K562 (cell line): ENCODE data around the gene KRT77. TPM values are rescaled to one million over a fixed set of nuclear protein-coding genes. Genes with fewer than 3 reads are reported as not detected.

Experiments
- ATAC-seq: fragments of 200-7000 bp; cut with Tn5 transposase; 3 replicates; pipeline ENCODE4 v1.9.1; 2020; ENCODE audit warnings: moderate library complexity
- BruUV-seq: library from RNA; stranded (reverse); fragments of 400-500 nt; replicated peaks from 2 replicates; lab custom pipeline; 2021; lab: Mats Ljungman, UMichigan
- CTCF ChIA-PET: fragments of 300-600 bp; formaldehyde crosslinking; extraction: SDS; loops from one replicate; lab custom pipeline; 2021; ENCODE audit warnings: low intra/inter-chr PET ratio; lab: Yijun Ruan, JAX
- POLR2A ChIA-PET: fragments of 300-600, 350-650 bp; sonication (Branson Sonifier 250); formaldehyde crosslinking; extraction: SDS; loops from one replicate; lab custom pipeline; 2021; ENCODE audit warnings: antibody characterized with exemption, inconsistent platforms; lab: Yijun Ruan, JAX
- DNase-seq, 4 experiments: peaks; one replicate each; pipeline versions ENCODE4 v3.0.0 to v3.0.0-alpha.2; 2011 to 2018; ENCODE audit warnings: low spot score in 3 of 4, mixed read lengths in 3 of 4; ENCODE audit errors: extremely low read depth in 1 of 4
- FAIRE-seq: peaks from 2 replicates; lab custom pipeline; 2011; peaks lifted over from hg19 to GRCh38; lab: Jason Lieb, UNC
- H2AFZ ChIP-seq: 2 replicates; pipeline ENCODE4 v1.6.0; 2011; ENCODE audit warnings: low read depth, low read length, control low read depth, inconsistent platforms
- H3K27ac ChIP-seq: fragments of 200-600 bp; 3 replicates; pipeline ENCODE4 v1.8.0; 2011; ENCODE audit warnings: low read depth, mild to moderate bottlenecking, control low read depth, inconsistent platforms, low read length, moderate library complexity, mixed read lengths; ENCODE audit errors: extremely low read depth
- H3K27me3 ChIP-seq, 2 experiments: fragments of 300-600 bp in 1 of 2; 2 replicates in 1 of 2; 3 replicates in 1 of 2; pipeline versions ENCODE4 v1.6.0 to v1.8.0; 2011; ENCODE audit warnings: inconsistent platforms in 2 of 2, low read length in 2 of 2, mild to moderate bottlenecking in 1 of 2, mixed read lengths in 1 of 2, moderate library complexity in 1 of 2; ENCODE audit not compliant: control insufficient read depth in 2 of 2, insufficient read depth in 2 of 2
- H3K36me3 ChIP-seq: fragments of 300-600 bp; 3 replicates; pipeline ENCODE4 v1.8.0; 2011; ENCODE audit warnings: mild to moderate bottlenecking, low read length, inconsistent platforms; ENCODE audit not compliant: control insufficient read depth, insufficient read depth
- H3K4me1 ChIP-seq, 2 experiments: fragments of 200-600 bp in 1 of 2; replicated peaks in 1 of 2; 2 replicates in 1 of 2; 3 replicates in 1 of 2; pipeline versions ENCODE4 v1.5.1 to v1.8.0; 2011; ENCODE audit warnings: inconsistent platforms in 2 of 2, low read length in 2 of 2, mild to moderate bottlenecking in 1 of 2, mixed read lengths in 1 of 2, moderate library complexity in 1 of 2; ENCODE audit not compliant: control insufficient read depth in 2 of 2, insufficient read depth in 2 of 2
- H3K4me2 ChIP-seq: 2 replicates; pipeline ENCODE4 v1.6.1; 2011; ENCODE audit warnings: low read length, control low read depth, inconsistent platforms, mixed read lengths; ENCODE audit not compliant: insufficient read depth
- H3K4me3 ChIP-seq: fragments of 200-600 bp; sonication (generic), shearing (Covaris generic); 2 replicates; pipeline ENCODE4 v1.5.1; 2016; ENCODE audit warnings: control low read depth, inconsistent platforms
- H3K79me2 ChIP-seq: fragments of 200-600 bp; 3 replicates; pipeline ENCODE4 v1.8.0; 2011; ENCODE audit warnings: low read length, inconsistent platforms; ENCODE audit not compliant: control insufficient read depth, insufficient read depth
- H3K9ac ChIP-seq, 2 experiments: 2 replicates each; pipeline versions ENCODE4 v1.6.0 to v1.6.1; 2011; ENCODE audit warnings: low read depth in 2 of 2, low read length in 2 of 2, control low read depth in 1 of 2, inconsistent platforms in 1 of 2, mild to moderate bottlenecking in 1 of 2, mixed read lengths in 1 of 2; ENCODE audit not compliant: insufficient read depth in 1 of 2
- H3K9me1 ChIP-seq: one replicate; pipeline ENCODE4 v1.6.0; 2011; ENCODE audit warnings: inconsistent platforms, mild to moderate bottlenecking, low read length, moderate library complexity; ENCODE audit not compliant: control insufficient read depth, insufficient read depth
- H3K9me3 ChIP-seq: replicated peaks from 2 replicates; pipeline ENCODE4 v1.5.1; 2011; ENCODE audit warnings: low read depth, low read length, inconsistent platforms; ENCODE audit not compliant: control insufficient read depth, insufficient read depth
- H4K20me1 ChIP-seq: replicated peaks from 2 replicates; pipeline ENCODE4 v1.6.1; 2011; ENCODE audit warnings: low read length, inconsistent platforms, mixed read lengths; ENCODE audit not compliant: control insufficient read depth, insufficient read depth
- ESRRA ChIP-seq: fragments of 450-650 bp; IDR thresholded peaks from 2 replicates; pipeline ENCODE4 v1.6.1; 2014; ENCODE audit warnings: low read depth, mild to moderate bottlenecking, moderate library complexity, borderline replicate concordance
- FOSL1 ChIP-seq: fragments of 200-800 bp; sonication (Bioruptor generic); conservative IDR thresholded peaks from 2 replicates; pipeline ENCODE4 v1.6.1; 2016; ENCODE audit warnings: missing genetic modification characterization, missing compliant biosample characterization
- MEIS2 ChIP-seq: fragments of 450-650 bp; IDR thresholded peaks from 2 replicates; pipeline ENCODE4 v1.6.1; 2014; ENCODE audit warnings: mild to moderate bottlenecking; ENCODE audit not compliant: partially characterized antibody
- SOX6 ChIP-seq: fragments of 450-650 bp; IDR thresholded peaks from 2 replicates; pipeline ENCODE4 v1.6.1; 2014; ENCODE audit warnings: mild to moderate bottlenecking
- ZFP1 ChIP-seq: fragments of 450-650 bp; formaldehyde crosslinking; IDR thresholded peaks from 2 replicates; pipeline ENCODE4 v1.4.0; 2020; ENCODE audit warnings: mild to moderate bottlenecking, mixed read lengths
- WGBS: fragments of 100-300 bp; shearing (Covaris generic); methylation state at CpG from one replicate; pipeline ENCODE4 v1.1.6; 2016; ENCODE audit warnings: low coverage, mixed read lengths; ENCODE audit not compliant: insufficient coverage; ENCODE audit errors: missing lambda C conversion rate; 5-methylcytosine and 5-hydroxymethylcytosine counted together
- in situ Hi-C: fragments of 300-500 bp; cut with MboI; formaldehyde crosslinking; loops from 4 replicates; pipeline ENCODE4 v1.15.0; 2018; ENCODE audit warnings: inconsistent platforms, mixed read lengths
- intact Hi-C: fragments of 100-400 bp; cut with micrococcal nuclease; formaldehyde crosslinking; loops from 2 replicates; pipeline ENCODE4 v1.14.2; 2022
- polyA plus RNA-seq, 8 experiments: library from polyadenylated mRNA; depleted of rRNA in 4 of 8; stranded (reverse) in 5 of 8; unstranded in 3 of 8; fragments of >200 nt; fragmentation: Nextera tagmentation in 2 of 8; fragmentation: Illumina TruSeq in 1 of 8; extraction: Ambion mirVana in 2 of 8; extraction: Trizol in 1 of 8; gene quantifications; 2 replicates each; pipeline versions ENCODE4 v1.2.1 to v1.2.3, GENCODE V29; 2011 to 2014; ENCODE audit warnings: inconsistent platforms in 1 of 8, missing spikeins in 1 of 8
- total RNA-seq, 7 experiments: library from RNA; depleted of rRNA in 6 of 7; stranded (reverse); fragments of >200 nt in 6 of 7; fragmentation: Illumina TruSeq in 2 of 7; extraction: Trizol in 2 of 7; gene quantifications; 2 replicates each; pipeline versions ENCODE4 v1.2.1 to v1.2.3, GENCODE V29; 2011 to 2021; ENCODE audit warnings: low replicate concordance in 1 of 7
- TF ChIP-seq, protein P1 (sequence below), 2 experiments: IDR thresholded peaks in 1 of 2; conservative IDR thresholded peaks in 1 of 2; 2 replicates each; pipeline ENCODE4 v1.6.1; 2016; ENCODE audit warnings: low read depth in 2 of 2, mild to moderate bottlenecking in 1 of 2, missing compliant biosample characterization in 1 of 2, missing genetic modification characterization in 1 of 2, moderate library complexity in 1 of 2

Gene KRT77
- total and polyA plus RNA-seq, 9 of the 15 experiments (the other 6 are each of a cell fraction or from before 2014, with no cell fraction given), result not detected

DNA sequence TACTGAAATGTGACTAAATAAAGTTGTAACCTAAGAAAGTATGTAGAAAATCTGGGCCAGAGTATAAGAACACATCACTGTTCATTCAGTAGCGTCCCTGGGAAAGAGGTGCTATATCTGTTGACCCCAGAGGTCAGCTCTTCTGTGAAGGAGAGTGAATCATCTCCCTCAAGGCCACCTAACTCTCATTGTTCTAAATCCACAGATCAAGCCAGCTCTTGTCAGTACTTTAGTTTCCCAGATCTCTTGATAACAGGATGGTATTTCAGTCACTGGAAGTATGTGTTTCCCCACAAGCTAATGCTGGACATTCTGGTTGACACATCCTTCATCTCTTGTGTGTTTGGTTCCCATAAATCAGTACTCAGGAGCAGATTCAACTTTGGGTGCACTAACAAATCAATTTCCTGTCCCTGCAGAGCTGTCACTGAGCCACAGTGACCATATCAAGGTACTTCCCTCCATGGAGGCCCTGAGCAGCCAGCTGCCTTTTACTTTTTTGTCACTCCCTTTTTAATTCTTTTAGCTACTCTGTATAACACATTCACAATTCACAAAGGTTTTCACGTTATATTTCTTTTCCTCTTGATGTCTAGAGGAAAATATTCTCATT, 30.9 kb downstream of the KRT77 start:
- Histone ChIP-seq H3K79me2 (no peaks in the 10 kb centered on the region), H4K20me1 (no peaks in the 10 kb centered on the region), H3K9me3 (no peaks in the 10 kb centered on the region), H3K9me1 (no peaks in the 10 kb centered on the region), H3K4me1 (peaks cover 0 to 6% of the 10 kb centered on the region in 2 experiments; a peak in 1 of 5 replicates), H3K36me3 (no peaks in the 10 kb centered on the region), H3K4me2 (no peak overlapping the region), H3K27me3 (peaks cover 0 to 7% of the 10 kb centered on the region in 2 experiments; a peak in 2 of 5 replicates), H3K4me3 (no peak overlapping the region), H3K27ac (no peak overlapping the region), H3K9ac (no peak overlapping the region), H2AFZ (no peak overlapping the region)
- no TSS peak for BruUV-seq
- FAIRE-seq (peak; percentile 40), DNase-seq (no peak), ATAC-seq (no peak)
- intact Hi-C loops, result no loop called here
- CTCF ChIA-PET, result interaction anchor here (0.7 kb wide), 1 partner anchor 10 kb away, joined by 3 read pairs; no protein-coding TSS in a partner anchor
- in situ Hi-C loops, result no loop called here
- TF ChIP-seq ESRRA, result peak; percentile 28; the same call in 1 of the 2 replicates
- peak; percentile 54; the same call in 1 of the 2 replicates for TF ChIP-seq SOX6
- no peak for TF ChIP-seq ZFP1 (CRISPR knock-in tag)
- TF ChIP-seq FOSL1 (tag), result peak; percentile 58
- TF ChIP-seq MEIS2, result peak; percentile 34
- TF ChIP-seq, protein P1, sequence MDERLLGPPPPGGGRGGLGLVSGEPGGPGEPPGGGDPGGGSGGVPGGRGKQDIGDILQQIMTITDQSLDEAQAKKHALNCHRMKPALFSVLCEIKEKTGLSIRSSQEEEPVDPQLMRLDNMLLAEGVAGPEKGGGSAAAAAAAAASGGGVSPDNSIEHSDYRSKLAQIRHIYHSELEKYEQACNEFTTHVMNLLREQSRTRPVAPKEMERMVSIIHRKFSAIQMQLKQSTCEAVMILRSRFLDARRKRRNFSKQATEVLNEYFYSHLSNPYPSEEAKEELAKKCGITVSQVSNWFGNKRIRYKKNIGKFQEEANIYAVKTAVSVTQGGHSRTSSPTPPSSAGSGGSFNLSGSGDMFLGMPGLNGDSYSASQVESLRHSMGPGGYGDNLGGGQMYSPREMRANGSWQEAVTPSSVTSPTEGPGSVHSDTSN (CRISPR knock-in tag; IDR thresholded peaks at IDR 0.05; ENCODE audit: low read depth), result no peak
- TF ChIP-seq, protein P1 (tag; conservative IDR thresholded peaks at IDR 0.05; ENCODE audit: low read depth), result 0 out of 2 replicates have a peak, but pooled peaks have one; percentile 6
- POLR2A ChIA-PET, result interaction anchor here (0.5 to 0.8 kb wide), 5 partner anchors 10 to 20 kb away, joined by 3 to 5 read pairs (median 3); partner anchors contain the start of gene KRT2
- 4% methylated on average over 2 of the region's 2 CpGs for WGBS
